Liver (tissue), 3 donors: ENCODE data around the gene SFXN2.

Source experiments
- FOXA2 ChIP-seq: IDR thresholded peaks from 2 replicates; pipeline ENCODE4 v1.6.1; 2016; ENCODE audit warnings: antibody characterized with exemption
- GABPA ChIP-seq, 2 donors: IDR thresholded peaks in 1 of 2; conservative IDR thresholded peaks in 1 of 2; 2 replicates each; pipeline ENCODE4 v1.6.1; 2016; ENCODE audit warnings: antibody characterized with exemption in 2 of 2, mild to moderate bottlenecking in 1 of 2, moderate library complexity in 1 of 2
- JUND ChIP-seq, 2 donors: IDR thresholded peaks; 2 replicates each; pipeline ENCODE4 v1.6.1; 2016; ENCODE audit warnings: antibody characterized with exemption in 2 of 2
- RAD21 ChIP-seq, 2 donors: IDR thresholded peaks; 2 replicates each; pipeline ENCODE4 v1.6.1; 2016; ENCODE audit warnings: antibody characterized with exemption in 2 of 2, mild to moderate bottlenecking in 2 of 2
- RXRA ChIP-seq, 2 donors: IDR thresholded peaks; 2 replicates each; pipeline ENCODE4 v1.6.1; 2017 to 2018; ENCODE audit warnings: antibody characterized with exemption in 2 of 2, mild to moderate bottlenecking in 1 of 2
- TAF1 ChIP-seq: conservative IDR thresholded peaks from 2 replicates; pipeline ENCODE4 v1.6.1; 2016; ENCODE audit warnings: antibody characterized with exemption, mild to moderate bottlenecking
- YY1 ChIP-seq: IDR thresholded peaks from 2 replicates; pipeline ENCODE4 v1.6.1; 2016; ENCODE audit warnings: antibody characterized with exemption, mild to moderate bottlenecking
- TF ChIP-seq, protein P1 (sequence below): fragments of 150-350 bp; IDR thresholded peaks from 2 replicates; pipeline ENCODE4 v1.5.1; 2017; ENCODE audit warnings: improper control_type of control experiment, low read depth, low read length; ENCODE audit not compliant: missing input control
- TF ChIP-seq, protein P2 (sequence below): IDR thresholded peaks from 2 replicates; pipeline ENCODE4 v1.6.1; 2016; ENCODE audit warnings: antibody characterized with exemption
- TF ChIP-seq, protein P3 (sequence below): IDR thresholded peaks from 2 replicates; pipeline ENCODE4 v1.6.1; 2016; ENCODE audit warnings: antibody characterized with exemption, mild to moderate bottlenecking
- TF ChIP-seq, protein P4 (sequence below): IDR thresholded peaks from 2 replicates; pipeline ENCODE4 v1.6.1; 2016; ENCODE audit warnings: antibody characterized with exemption
- donor health status: healthy.
- donor health status: healthy.

DNA sequence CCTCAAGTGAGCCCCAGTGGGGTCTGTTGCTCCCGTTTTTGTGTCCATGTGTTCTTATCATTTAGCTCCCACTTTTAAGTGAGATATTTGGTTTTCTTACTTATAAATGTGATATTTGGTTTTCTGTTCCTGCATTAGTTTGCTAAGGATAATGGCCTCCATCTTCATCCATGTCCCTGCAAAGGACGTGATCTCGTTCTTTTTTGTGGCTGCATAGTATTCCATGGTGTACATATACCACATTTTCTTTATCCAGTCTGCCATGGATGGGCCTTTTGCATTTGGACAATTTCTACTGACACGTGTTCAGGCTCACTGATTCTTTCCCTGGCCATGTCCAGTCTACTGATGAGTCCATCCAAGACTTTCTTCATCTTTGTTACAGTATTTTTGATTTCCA, 9.6 kb downstream of the SFXN2 start:
- TF ChIP-seq, protein P1, sequence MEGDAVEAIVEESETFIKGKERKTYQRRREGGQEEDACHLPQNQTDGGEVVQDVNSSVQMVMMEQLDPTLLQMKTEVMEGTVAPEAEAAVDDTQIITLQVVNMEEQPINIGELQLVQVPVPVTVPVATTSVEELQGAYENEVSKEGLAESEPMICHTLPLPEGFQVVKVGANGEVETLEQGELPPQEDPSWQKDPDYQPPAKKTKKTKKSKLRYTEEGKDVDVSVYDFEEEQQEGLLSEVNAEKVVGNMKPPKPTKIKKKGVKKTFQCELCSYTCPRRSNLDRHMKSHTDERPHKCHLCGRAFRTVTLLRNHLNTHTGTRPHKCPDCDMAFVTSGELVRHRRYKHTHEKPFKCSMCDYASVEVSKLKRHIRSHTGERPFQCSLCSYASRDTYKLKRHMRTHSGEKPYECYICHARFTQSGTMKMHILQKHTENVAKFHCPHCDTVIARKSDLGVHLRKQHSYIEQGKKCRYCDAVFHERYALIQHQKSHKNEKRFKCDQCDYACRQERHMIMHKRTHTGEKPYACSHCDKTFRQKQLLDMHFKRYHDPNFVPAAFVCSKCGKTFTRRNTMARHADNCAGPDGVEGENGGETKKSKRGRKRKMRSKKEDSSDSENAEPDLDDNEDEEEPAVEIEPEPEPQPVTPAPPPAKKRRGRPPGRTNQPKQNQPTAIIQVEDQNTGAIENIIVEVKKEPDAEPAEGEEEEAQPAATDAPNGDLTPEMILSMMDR = no peak
- TF ChIP-seq, protein P2, sequence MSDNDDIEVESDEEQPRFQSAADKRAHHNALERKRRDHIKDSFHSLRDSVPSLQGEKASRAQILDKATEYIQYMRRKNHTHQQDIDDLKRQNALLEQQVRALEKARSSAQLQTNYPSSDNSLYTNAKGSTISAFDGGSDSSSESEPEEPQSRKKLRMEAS = no peak
- TF ChIP-seq JUND (IDR thresholded peaks at IDR 0.05) (no peak), TAF1 (no peak), RAD21 (IDR thresholded peaks at IDR 0.05) (no peak), YY1 (no peak), FOXA2 (no peak), GABPA (IDR thresholded peaks at IDR 0.05 in 1 of 2, conservative IDR thresholded peaks at IDR 0.05 in 1 of 2) (no peak), RXRA (IDR thresholded peaks at IDR 0.05) (no peak)
- TF ChIP-seq, protein P3, sequence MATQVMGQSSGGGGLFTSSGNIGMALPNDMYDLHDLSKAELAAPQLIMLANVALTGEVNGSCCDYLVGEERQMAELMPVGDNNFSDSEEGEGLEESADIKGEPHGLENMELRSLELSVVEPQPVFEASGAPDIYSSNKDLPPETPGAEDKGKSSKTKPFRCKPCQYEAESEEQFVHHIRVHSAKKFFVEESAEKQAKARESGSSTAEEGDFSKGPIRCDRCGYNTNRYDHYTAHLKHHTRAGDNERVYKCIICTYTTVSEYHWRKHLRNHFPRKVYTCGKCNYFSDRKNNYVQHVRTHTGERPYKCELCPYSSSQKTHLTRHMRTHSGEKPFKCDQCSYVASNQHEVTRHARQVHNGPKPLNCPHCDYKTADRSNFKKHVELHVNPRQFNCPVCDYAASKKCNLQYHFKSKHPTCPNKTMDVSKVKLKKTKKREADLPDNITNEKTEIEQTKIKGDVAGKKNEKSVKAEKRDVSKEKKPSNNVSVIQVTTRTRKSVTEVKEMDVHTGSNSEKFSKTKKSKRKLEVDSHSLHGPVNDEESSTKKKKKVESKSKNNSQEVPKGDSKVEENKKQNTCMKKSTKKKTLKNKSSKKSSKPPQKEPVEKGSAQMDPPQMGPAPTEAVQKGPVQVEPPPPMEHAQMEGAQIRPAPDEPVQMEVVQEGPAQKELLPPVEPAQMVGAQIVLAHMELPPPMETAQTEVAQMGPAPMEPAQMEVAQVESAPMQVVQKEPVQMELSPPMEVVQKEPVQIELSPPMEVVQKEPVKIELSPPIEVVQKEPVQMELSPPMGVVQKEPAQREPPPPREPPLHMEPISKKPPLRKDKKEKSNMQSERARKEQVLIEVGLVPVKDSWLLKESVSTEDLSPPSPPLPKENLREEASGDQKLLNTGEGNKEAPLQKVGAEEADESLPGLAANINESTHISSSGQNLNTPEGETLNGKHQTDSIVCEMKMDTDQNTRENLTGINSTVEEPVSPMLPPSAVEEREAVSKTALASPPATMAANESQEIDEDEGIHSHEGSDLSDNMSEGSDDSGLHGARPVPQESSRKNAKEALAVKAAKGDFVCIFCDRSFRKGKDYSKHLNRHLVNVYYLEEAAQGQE = no peak
- TF ChIP-seq, protein P4, sequence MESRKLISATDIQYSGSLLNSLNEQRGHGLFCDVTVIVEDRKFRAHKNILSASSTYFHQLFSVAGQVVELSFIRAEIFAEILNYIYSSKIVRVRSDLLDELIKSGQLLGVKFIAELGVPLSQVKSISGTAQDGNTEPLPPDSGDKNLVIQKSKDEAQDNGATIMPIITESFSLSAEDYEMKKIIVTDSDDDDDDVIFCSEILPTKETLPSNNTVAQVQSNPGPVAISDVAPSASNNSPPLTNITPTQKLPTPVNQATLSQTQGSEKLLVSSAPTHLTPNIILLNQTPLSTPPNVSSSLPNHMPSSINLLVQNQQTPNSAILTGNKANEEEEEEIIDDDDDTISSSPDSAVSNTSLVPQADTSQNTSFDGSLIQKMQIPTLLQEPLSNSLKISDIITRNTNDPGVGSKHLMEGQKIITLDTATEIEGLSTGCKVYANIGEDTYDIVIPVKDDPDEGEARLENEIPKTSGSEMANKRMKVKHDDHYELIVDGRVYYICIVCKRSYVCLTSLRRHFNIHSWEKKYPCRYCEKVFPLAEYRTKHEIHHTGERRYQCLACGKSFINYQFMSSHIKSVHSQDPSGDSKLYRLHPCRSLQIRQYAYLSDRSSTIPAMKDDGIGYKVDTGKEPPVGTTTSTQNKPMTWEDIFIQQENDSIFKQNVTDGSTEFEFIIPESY = no peak
